ENCODE measurements around the gene MAMDC2. TPM values are rescaled to one million over a fixed set of nuclear protein-coding genes. Genes with fewer than 3 reads are reported as not detected.

The MAMDC2 gene
- total RNA-seq, 1 donor from 2014 or later = 0.60 TPM

GRCh38 chr9:70136632-70137031, 93.0 kb downstream of the MAMDC2 start:
- Mint-ChIP-seq H3K4me3 (ENCODE audit: low read depth) (no peak overlapping the region), H3K4me1 (ENCODE audit: low read depth) (no peaks in the 10 kb centered on the region), H3K27ac (no peak overlapping the region), H3K9me3 (ENCODE audit: low read depth) (no peaks in the 10 kb centered on the region), H3K27me3 (peaks cover 7% of the 10 kb centered on the region), H3K36me3 (ENCODE audit: insufficient read depth) (no peaks in the 10 kb centered on the region)
- DNase-seq (ENCODE audit: low spot score, unreplicated experiment) = no peak
- no peak for TF ChIP-seq CTCF (IDR thresholded peaks at IDR 0.05; ENCODE audit: unreplicated experiment)

- Mint-ChIP-seq H3K4me1 (ENCODE audit: low read depth) (no peaks in the 10 kb centered on the region), H3K27me3 (peaks cover 7% of the 10 kb centered on the region), H3K9me3 (ENCODE audit: low read depth) (no peaks in the 10 kb centered on the region), H3K27ac (no peak overlapping the region), H3K4me3 (ENCODE audit: low read depth) (no peak overlapping the region), H3K36me3 (ENCODE audit: insufficient read depth) (no peaks in the 10 kb centered on the region)
- no peak for TF ChIP-seq CTCF (IDR thresholded peaks at IDR 0.05; ENCODE audit: unreplicated experiment)
- DNase-seq (ENCODE audit: low spot score, unreplicated experiment) = no peak
Measured at GRCh38 chr9:70137577-70137976, 93.9 kb downstream of the MAMDC2 start.

GRCh38 chr9:70142101-70142500, 98.5 kb downstream of the MAMDC2 start:
- no peak for TF ChIP-seq CTCF (IDR thresholded peaks at IDR 0.05; ENCODE audit: unreplicated experiment)
- Mint-ChIP-seq H3K4me1 (ENCODE audit: low read depth) (peaks cover 3% of the 10 kb centered on the region), H3K27ac (no peak overlapping the region), H3K36me3 (ENCODE audit: insufficient read depth) (no peaks in the 10 kb centered on the region), H3K4me3 (ENCODE audit: low read depth) (no peak overlapping the region), H3K9me3 (ENCODE audit: low read depth) (no peaks in the 10 kb centered on the region), H3K27me3 (no peaks in the 10 kb centered on the region)
- no peak for DNase-seq (ENCODE audit: low spot score, unreplicated experiment)

GRCh38 chr9:70143394-70144130, 99.9 kb downstream of the MAMDC2 start:
- no peaks in the 10 kb centered on the region for H3K27me3 Mint-ChIP-seq
- TF ChIP-seq CTCF (IDR thresholded peaks at IDR 0.05; ENCODE audit: unreplicated experiment) = no peak
- no peaks in the 10 kb centered on the region for H3K9me3 Mint-ChIP-seq (ENCODE audit: low read depth)
- H3K27ac Mint-ChIP-seq = no peak overlapping the region
- no peak overlapping the region for H3K4me3 Mint-ChIP-seq (ENCODE audit: low read depth)
- no peak for DNase-seq (ENCODE audit: low spot score, unreplicated experiment)
- H3K36me3 Mint-ChIP-seq (ENCODE audit: insufficient read depth) = no peaks in the 10 kb centered on the region
- H3K4me1 Mint-ChIP-seq (ENCODE audit: low read depth) = peaks cover 3% of the 10 kb centered on the region

GRCh38 chr9:70144131-70144503, 100.5 kb downstream of the MAMDC2 start:
- no peaks in the 10 kb centered on the region for H3K9me3 Mint-ChIP-seq (ENCODE audit: low read depth)
- H3K27me3 Mint-ChIP-seq = no peaks in the 10 kb centered on the region
- H3K4me1 Mint-ChIP-seq (ENCODE audit: low read depth) = peaks cover 3% of the 10 kb centered on the region
- no peak overlapping the region for H3K4me3 Mint-ChIP-seq (ENCODE audit: low read depth)
- H3K27ac Mint-ChIP-seq = no peak overlapping the region
- TF ChIP-seq CTCF (IDR thresholded peaks at IDR 0.05; ENCODE audit: unreplicated experiment) = no peak
- H3K36me3 Mint-ChIP-seq (ENCODE audit: insufficient read depth) = no peaks in the 10 kb centered on the region
- no peak for DNase-seq (ENCODE audit: low spot score, unreplicated experiment)

All from progenitor cell of endocrine pancreas (in vitro differentiated cells).